DLD1 (cell line): ENCODE data around the gene METTL21A.

ENCODE experiments used
- in situ Hi-C: cut with HindIII; loops from 2 replicates; pipeline ENCODE4 v1.10.0; 2017; ENCODE audit warnings: low sequenced_read_pairs

METTL21A gene

GRCh38 chr2:207565736-207566500 lies 59.3 kb downstream of the METTL21A start:
- in situ Hi-C loops, result no loop called here
